Endothelial cell of umbilical vein (primary cell): Measurements from ENCODE around the gene SQSTM1. TPM values are rescaled to one million over a fixed set of nuclear protein-coding genes. Genes with fewer than 3 reads are reported as not detected.
A peak's percentile ranks its signal among the peaks of the same experiment; 100 is the strongest.

Experiments used
- BruUV-seq: library from RNA; stranded (reverse); fragments of 400-500 nt; replicated peaks from 2 replicates; lab custom pipeline; 2021; lab: Mats Ljungman, UMichigan
- CTCF ChIA-PET: fragments of 300-600, 350-600 bp; sonication (Branson Sonifier 250); formaldehyde crosslinking; loops from one replicate; lab custom pipeline; 2021; ENCODE audit warnings: antibody characterized with exemption, inconsistent platforms; lab: Charles Lee
- POLR2A ChIA-PET: fragments of 300-600, 350-600 bp; sonication (Branson Sonifier 250); formaldehyde crosslinking; loops from one replicate; lab custom pipeline; 2021; ENCODE audit warnings: antibody characterized with exemption, inconsistent platforms; lab: Charles Lee
- DNase-seq: peaks from one replicate; pipeline ENCODE4 v3.0.0-alpha.2; 2011; ENCODE audit warnings: low read depth, low spot score
- FAIRE-seq: peaks from 2 replicates; lab custom pipeline; 2011; peaks lifted over from hg19 to GRCh38; lab: Jason Lieb, UNC
- H2AFZ ChIP-seq: 2 replicates; pipeline ENCODE4 v1.6.0; 2012; ENCODE audit warnings: low read depth, low read length, control low read depth, inconsistent platforms
- H3K27ac ChIP-seq: 2 replicates; pipeline ENCODE4 v1.5.1; 2011; ENCODE audit warnings: low read depth, mild to moderate bottlenecking, control low read depth, low read length, moderate library complexity; ENCODE audit not compliant: insufficient read depth
- H3K27me3 ChIP-seq, 2 experiments: 2 replicates each; pipeline versions ENCODE4 v1.6.0 to v1.6.1; 2011; ENCODE audit warnings: low read length in 2 of 2, mixed read lengths in 1 of 2; ENCODE audit not compliant: control insufficient read depth in 2 of 2, insufficient read depth in 2 of 2
- H3K36me3 ChIP-seq, 2 experiments: 2 replicates in 1 of 2; 3 replicates in 1 of 2; pipeline ENCODE4 v1.5.1; 2011; ENCODE audit warnings: low read length in 2 of 2, mild to moderate bottlenecking in 1 of 2, moderate library complexity in 1 of 2; ENCODE audit not compliant: control insufficient read depth in 2 of 2, insufficient read depth in 2 of 2; ENCODE audit errors: extremely low read depth in 1 of 2
- H3K4me1 ChIP-seq: 3 replicates; pipeline ENCODE4 v1.5.1; 2011; ENCODE audit warnings: mild to moderate bottlenecking, low read length; ENCODE audit not compliant: control insufficient read depth, insufficient read depth; ENCODE audit errors: extremely low read depth
- H3K4me2 ChIP-seq: 2 replicates; pipeline ENCODE4 v1.6.1; 2011; ENCODE audit warnings: low read length, control low read depth, mixed read lengths; ENCODE audit not compliant: insufficient read depth
- H3K4me3 ChIP-seq, 3 experiments: fragments of 200-600 bp in 1 of 3; sonication (generic), shearing (Covaris generic) in 1 of 3; replicated peaks in 1 of 3; 2 replicates each; pipeline ENCODE4 v1.5.1; 2011 to 2016; ENCODE audit warnings: control low read depth in 3 of 3, low read length in 3 of 3, mild to moderate bottlenecking in 2 of 3, inconsistent platforms in 1 of 3, low read depth in 1 of 3, moderate library complexity in 1 of 3; ENCODE audit not compliant: insufficient read depth in 1 of 3
- H3K79me2 ChIP-seq: 2 replicates; pipeline ENCODE4 v1.6.0; 2012; ENCODE audit warnings: low read length, inconsistent platforms; ENCODE audit not compliant: control insufficient read depth, insufficient read depth
- H3K9ac ChIP-seq: replicated peaks from 2 replicates; pipeline ENCODE3; 2011; ENCODE audit warnings: low read length, control low read depth; ENCODE audit not compliant: insufficient read depth; ENCODE audit errors: extremely low read depth
- H3K9me1 ChIP-seq: replicated peaks from 3 replicates; pipeline ENCODE4 v1.6.0; 2011; ENCODE audit warnings: mild to moderate bottlenecking, low read length; ENCODE audit not compliant: control insufficient read depth, insufficient read depth; ENCODE audit errors: extremely low read depth
- H3K9me3 ChIP-seq: replicated peaks from 2 replicates; pipeline ENCODE4 v1.5.1; 2012; ENCODE audit warnings: low read length, inconsistent platforms; ENCODE audit not compliant: control insufficient read depth, insufficient read depth
- H4K20me1 ChIP-seq: replicated peaks from 2 replicates; pipeline ENCODE3; 2011; ENCODE audit warnings: mild to moderate bottlenecking, low read length; ENCODE audit not compliant: control insufficient read depth, insufficient read depth; ENCODE audit errors: extremely low read depth
- CTCF ChIP-seq, 2 donors: IDR thresholded peaks; 1 replicate in 1 of 2; 2 replicates in 1 of 2; pipeline ENCODE4 v1.5.1; 2011; ENCODE audit warnings: low read length in 2 of 2, mild to moderate bottlenecking in 2 of 2, moderate library complexity in 2 of 2, control low read depth in 1 of 2, inconsistent platforms in 1 of 2, low read depth in 1 of 2; ENCODE audit not compliant: insufficient read depth in 1 of 2; ENCODE audit errors: extremely low read depth in 1 of 2
- EZH2 ChIP-seq: IDR thresholded peaks from 2 replicates; pipeline ENCODE4 v1.6.1; 2012; ENCODE audit warnings: borderline replicate concordance, low read depth, mild to moderate bottlenecking, moderate library complexity, low read length, inconsistent platforms; ENCODE audit not compliant: severe bottlenecking
- FOS ChIP-seq: IDR thresholded peaks from 2 replicates; pipeline ENCODE4 v1.6.1; 2011; ENCODE audit warnings: mild to moderate bottlenecking, low read length, moderate library complexity, borderline replicate concordance; ENCODE audit not compliant: insufficient read depth
- GATA2 ChIP-seq: IDR thresholded peaks from 2 replicates; pipeline ENCODE4 v1.7.0; 2011; ENCODE audit warnings: low read depth, mild to moderate bottlenecking, moderate library complexity, mixed read lengths, low read length; ENCODE audit not compliant: insufficient read length, insufficient read depth
- JUN ChIP-seq: IDR thresholded peaks from 2 replicates; pipeline ENCODE4 v1.6.1; 2011; ENCODE audit warnings: borderline replicate concordance, low read depth; ENCODE audit not compliant: insufficient read length, insufficient read depth
- MAX ChIP-seq: IDR thresholded peaks from 2 replicates; pipeline ENCODE4 v1.6.1; 2011; ENCODE audit not compliant: insufficient read depth, insufficient read length
- MYC ChIP-seq: IDR thresholded peaks from one replicate; pipeline ENCODE4 v1.6.1; 2011; ENCODE audit warnings: mild to moderate bottlenecking, low read depth, low read length
- POLR2A ChIP-seq: IDR thresholded peaks from 2 replicates; pipeline ENCODE4 v1.6.1; 2012; ENCODE audit warnings: low read depth, mild to moderate bottlenecking, control low read depth, low read length
- POLR2AphosphoS5 ChIP-seq: IDR thresholded peaks from 2 replicates; pipeline ENCODE4 v1.6.1; 2012; ENCODE audit warnings: low read depth, mild to moderate bottlenecking, control low read depth, low read length, moderate library complexity; ENCODE audit not compliant: insufficient read depth
- dilution Hi-C: fragments of 300-500 bp; cut with MboI; formaldehyde crosslinking; loops from one replicate; pipeline ENCODE4 v1.15.0; 2019; ENCODE audit warnings: low sequenced_read_pairs; ENCODE audit not compliant: extremely low pct_ligation_motif_present
- intact Hi-C: fragments of 100-400 bp; cut with micrococcal nuclease; formaldehyde crosslinking; loops from one replicate; pipeline ENCODE4 v1.10.0; 2022
- polyA plus RNA-seq, 4 experiments: library from polyadenylated mRNA; depleted of rRNA in 3 of 4; stranded (reverse) in 3 of 4; unstranded in 1 of 4; fragments of >200 nt; gene quantifications; 2 replicates each; pipeline versions ENCODE4 v1.2.1 to v1.2.3, GENCODE V29; 2011 to 2012; ENCODE audit warnings: missing spikeins in 1 of 4
- total RNA-seq: library from RNA; stranded (reverse); gene quantifications from 2 replicates; pipeline ENCODE4 v1.2.3, GENCODE V29; 2021

The SQSTM1 gene
- total and polyA plus RNA-seq, 2 donors (not counting 3 experiments of a cell fraction or from before 2014, with no cell fraction given) = 302 to 346 TPM

- H3K9ac ChIP-seq = peak overlapping the region; percentile 87
- peaks cover 56% of the 10 kb centered on the region for H3K79me2 ChIP-seq
- CTCF ChIA-PET = interaction anchor here (1.7 kb wide), 1 partner anchor 20 kb away, joined by 5 read pairs; no protein-coding TSS in a partner anchor
- TF ChIP-seq MAX = no peak
- no peak for TF ChIP-seq POLR2AphosphoS5
- no peak for TF ChIP-seq MYC
- no peak for TF ChIP-seq CTCF (IDR thresholded peaks at IDR 0.05; ENCODE audit: extremely low read depth in 1 of 2, insufficient read depth in 1 of 2, low read depth in 1 of 2, low read length in 2 of 2)
- TF ChIP-seq FOS = no peak
- no peak for TF ChIP-seq POLR2A
- TF ChIP-seq GATA2 = no peak
- TF ChIP-seq EZH2 = no peak
- no peak for TF ChIP-seq JUN
- peak; percentile 37 for FAIRE-seq
- H3K36me3 ChIP-seq = peaks cover 28 to 39% of the 10 kb centered on the region in 2 experiments
- no peak overlapping the region for H3K27ac ChIP-seq
- no peak overlapping the region for H2AFZ ChIP-seq
- POLR2A ChIA-PET = interaction anchor here (0.6 to 1.4 kb wide), 8 partner anchors 7 to 1369 kb away, joined by 3 to 6 read pairs (median 4); partner anchors contain the start of gene HNRNPH1
- no peak for DNase-seq
- intact Hi-C loops = loop anchor here (5.0 kb wide), 2 partner anchors 250 to 265 kb away; partner anchors contain the start of gene RNF130
- H4K20me1 ChIP-seq = peaks cover 10% of the 10 kb centered on the region
- no peaks in the 10 kb centered on the region for H3K9me3 ChIP-seq
- dilution Hi-C loops = no loop called here
- no TSS peak for BruUV-seq
- no peaks in the 10 kb centered on the region for H3K9me1 ChIP-seq
- H3K4me3 ChIP-seq = peak overlapping the region in 2 of 3 experiments; percentile 82 to 90
- H3K4me1 ChIP-seq = peaks cover 37% of the 10 kb centered on the region
- H3K4me2 ChIP-seq = peak overlapping the region; percentile 88
- no peaks in the 10 kb centered on the region for H3K27me3 ChIP-seq
Measured at GRCh38 chr5:179822444-179822990, 1.8 kb downstream of the SQSTM1 start.
